ENCODE measurements around the gene ISLR. TPM values are rescaled to one million over a fixed set of nuclear protein-coding genes. Genes with fewer than 3 reads are reported as not detected.

Gene ISLR
- total and polyA plus RNA-seq, 4 donors, result 2.4 to 4.2 (median 3.5) TPM

DNA sequence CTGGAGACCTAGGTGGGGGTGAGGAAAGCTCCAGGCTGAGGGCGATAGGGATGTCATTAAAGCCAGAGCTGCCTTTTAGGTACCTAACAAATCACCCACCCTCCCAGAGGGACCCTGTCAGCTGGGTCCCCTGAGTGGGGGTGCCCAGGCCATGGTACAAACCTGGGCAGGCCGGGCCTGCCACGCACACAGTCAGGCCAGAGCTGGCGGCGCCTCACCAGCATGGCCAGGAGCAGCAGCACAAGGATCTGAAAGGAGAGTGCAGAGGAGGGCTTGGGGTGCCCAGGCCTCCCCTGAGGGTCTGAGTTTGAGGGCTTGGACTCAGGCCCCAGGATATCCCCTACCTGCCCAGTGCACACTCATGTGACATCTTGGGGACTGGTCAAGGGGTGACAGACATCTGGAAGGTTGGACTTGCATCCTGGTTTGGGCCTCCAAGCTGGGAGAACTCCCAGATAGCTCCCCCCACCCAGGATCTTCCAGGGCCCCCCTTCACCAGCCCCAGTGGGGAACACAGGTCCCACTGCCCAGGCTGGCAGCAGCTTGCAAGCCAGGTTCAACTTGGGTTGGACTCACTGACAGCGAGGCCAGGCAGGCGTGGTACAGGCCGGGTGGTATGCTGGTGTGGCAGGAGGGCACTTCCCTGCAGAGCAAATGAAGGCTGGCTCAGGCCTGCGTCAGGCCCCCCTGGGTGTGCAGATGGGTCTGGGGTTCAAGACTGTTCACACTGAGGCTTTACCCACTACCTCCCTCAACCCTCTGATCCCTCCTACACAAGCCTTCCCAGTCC lies 23.9 kb downstream of the ISLR start:
- H3K27me3 ChIP-seq (ENCODE audit: control insufficient read depth in 4 of 4, insufficient read depth in 4 of 4, low read length in 3 of 4), result peaks cover 0 to 6% (median 0%) of the 10 kb centered on the region in 4 donors
- no peaks in the 10 kb centered on the region for H3K9me3 ChIP-seq (ENCODE audit: control insufficient read depth in 4 of 4, low read length in 3 of 4)
- TF ChIP-seq, protein P1, sequence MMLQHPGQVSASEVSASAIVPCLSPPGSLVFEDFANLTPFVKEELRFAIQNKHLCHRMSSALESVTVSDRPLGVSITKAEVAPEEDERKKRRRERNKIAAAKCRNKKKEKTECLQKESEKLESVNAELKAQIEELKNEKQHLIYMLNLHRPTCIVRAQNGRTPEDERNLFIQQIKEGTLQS (IDR thresholded peaks at IDR 0.05), result no peak
- TF ChIP-seq HNF4A (conservative IDR thresholded peaks at IDR 0.05) (no peak), REST (IDR thresholded peaks at IDR 0.05) (no peak), FOXA2 (IDR thresholded peaks at IDR 0.05) (no peak), TAF1 (conservative IDR thresholded peaks at IDR 0.05) (no peak), FOXA1 (IDR thresholded peaks at IDR 0.05) (no peak), SP1 (IDR thresholded peaks at IDR 0.05) (no peak), RAD21 (IDR thresholded peaks at IDR 0.05) (no peak), HNF4G (IDR thresholded peaks at IDR 0.05) (no peak)
- H3K4me1 ChIP-seq (ENCODE audit: control insufficient read depth in 4 of 4, insufficient read depth in 4 of 4, low read length in 3 of 4), result no peaks in the 10 kb centered on the region
- no peak for DNase-seq (ENCODE audit: low spot score)
- H3K27ac ChIP-seq (ENCODE audit: low read depth in 1 of 2, low read length in 2 of 2), result no peak overlapping the region
- 95% methylated on average over 9 of the region's 9 CpGs for WGBS
- H3K4me3 ChIP-seq (ENCODE audit: low read depth in 1 of 3, low read length in 3 of 3), result no peak overlapping the region
- H3K9ac ChIP-seq (ENCODE audit: low read depth in 1 of 2, low read length in 2 of 2), result no peak overlapping the region
- H3K36me3 ChIP-seq (ENCODE audit: control insufficient read depth in 4 of 4, insufficient read depth in 3 of 4, low read depth in 1 of 4, low read length in 3 of 4), result no peaks in the 10 kb centered on the region

DNA sequence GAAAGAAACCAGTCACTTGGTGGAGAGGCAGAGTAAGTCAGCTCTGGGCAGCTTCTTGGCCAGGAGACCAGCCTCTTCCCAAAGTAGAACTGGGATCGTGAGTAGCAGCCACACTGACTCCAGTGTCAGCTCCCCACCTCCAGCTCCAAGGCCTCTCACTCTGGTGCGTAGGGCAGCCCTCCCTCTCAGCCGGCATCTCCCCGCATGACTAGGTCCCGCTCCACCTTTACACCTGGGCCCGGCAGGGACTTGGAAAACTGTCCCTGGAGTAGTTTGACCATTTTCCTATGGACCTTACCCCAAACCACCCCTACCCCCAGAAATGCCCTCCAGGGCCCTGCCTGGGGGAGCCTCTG lies 25.8 kb downstream of the ISLR start:
- 90% methylated on average over 6 of the region's 6 CpGs for WGBS
- no peak overlapping the region for H3K27ac ChIP-seq (ENCODE audit: low read depth in 1 of 2, low read length in 2 of 2)
- H3K4me1 ChIP-seq (ENCODE audit: control insufficient read depth in 4 of 4, insufficient read depth in 4 of 4, low read length in 3 of 4), result no peaks in the 10 kb centered on the region
- TF ChIP-seq HNF4A (conservative IDR thresholded peaks at IDR 0.05) (no peak), MAX (IDR thresholded peaks at IDR 0.05) (no peak), CTCF (IDR thresholded peaks at IDR 0.05; ENCODE audit: low read depth, low read length, missing input control) (no peak), TAF1 (conservative IDR thresholded peaks at IDR 0.05) (no peak), NR2F2 (IDR thresholded peaks at IDR 0.05) (no peak), HNF4G (IDR thresholded peaks at IDR 0.05) (no peak)
- no peak overlapping the region for H3K9ac ChIP-seq (ENCODE audit: low read depth in 1 of 2, low read length in 2 of 2)
- no peaks in the 10 kb centered on the region for H3K36me3 ChIP-seq (ENCODE audit: control insufficient read depth in 4 of 4, insufficient read depth in 3 of 4, low read depth in 1 of 4, low read length in 3 of 4)
- no peak for DNase-seq (ENCODE audit: low spot score)
- H3K27me3 ChIP-seq (ENCODE audit: control insufficient read depth in 4 of 4, insufficient read depth in 4 of 4, low read length in 3 of 4), result peaks cover 0 to 6% (median 3%) of the 10 kb centered on the region in 4 donors
- no peak overlapping the region for H3K4me3 ChIP-seq (ENCODE audit: low read depth in 1 of 3, low read length in 3 of 3)
- no peaks in the 10 kb centered on the region for H3K9me3 ChIP-seq (ENCODE audit: control insufficient read depth in 4 of 4, low read length in 3 of 4)
